GM12878 (cell line): ENCODE results near the gene SCRN2. TPM values are rescaled to one million over a fixed set of nuclear protein-coding genes. Genes with fewer than 3 reads are reported as not detected.

Experiments used
- ATAC-seq: fragments of 200-7000 bp; cut with Tn5 transposase; 3 replicates; pipeline ENCODE4 v1.9.1; 2020; ENCODE audit warnings: mild to moderate bottlenecking, moderate library complexity
- BruUV-seq: library from RNA; stranded (reverse); fragments of 400-500 nt; replicated peaks from 2 replicates; lab custom pipeline; 2021; lab: Mats Ljungman, UMichigan
- CTCF ChIA-PET: fragments of 300-600 bp; sonication (Branson Sonifier 250); formaldehyde crosslinking; extraction: SDS; loops from one replicate; lab custom pipeline; 2021; ENCODE audit warnings: inconsistent platforms; lab: Yijun Ruan, JAX
- POLR2A ChIA-PET: fragments of 350-600 bp; formaldehyde crosslinking; extraction: SDS; loops from one replicate; lab custom pipeline; 2021; ENCODE audit warnings: inconsistent platforms; lab: Charles Lee
- RAD21 ChIA-PET: fragments of 300-600 bp; sonication (Branson Sonifier 250); formaldehyde crosslinking; loops from one replicate; lab custom pipeline; 2023; ENCODE audit warnings: antibody characterized with exemption; ENCODE audit not compliant: unreplicated experiment; lab: Charles Lee
- SMC1A ChIA-PET: fragments of 300-600 bp; sonication (Branson Sonifier 250); formaldehyde crosslinking; loops from one replicate; lab custom pipeline; 2023; ENCODE audit not compliant: unreplicated experiment, uncharacterized antibody; lab: Charles Lee
- DNase-seq: peaks from one replicate; pipeline ENCODE4 v3.0.0-alpha.2; 2011; ENCODE audit warnings: low read depth, low spot score
- FAIRE-seq: peaks from 3 replicates; lab custom pipeline; 2011; peaks lifted over from hg19 to GRCh38; lab: Jason Lieb, UNC
- H2AFZ ChIP-seq: 2 replicates; pipeline ENCODE4 v1.6.0; 2011; ENCODE audit warnings: low read depth, low read length, control low read depth; ENCODE audit not compliant: control insufficient read depth
- H3K27ac ChIP-seq: 2 replicates; pipeline ENCODE4 v1.5.1; 2011; ENCODE audit warnings: control low read depth; ENCODE audit not compliant: control insufficient read depth, insufficient read depth
- H3K27me3 ChIP-seq, 2 experiments: replicated peaks in 1 of 2; 2 replicates each; pipeline versions ENCODE4 v1.6.0 to v1.6.1; 2011; ENCODE audit warnings: low read length in 1 of 2; ENCODE audit not compliant: control insufficient read depth in 2 of 2, insufficient read depth in 2 of 2
- H3K36me3 ChIP-seq, 2 experiments: 2 replicates each; pipeline ENCODE4 v1.5.1; 2011; ENCODE audit warnings: low read length in 1 of 2; ENCODE audit not compliant: control insufficient read depth in 2 of 2, insufficient read depth in 2 of 2
- H3K4me1 ChIP-seq: 2 replicates; pipeline ENCODE4 v1.6.1; 2011; ENCODE audit warnings: mild to moderate bottlenecking, low read length, moderate library complexity, mixed read lengths; ENCODE audit not compliant: control insufficient read depth, insufficient read depth
- H3K4me2 ChIP-seq: 2 replicates; pipeline ENCODE4 v1.6.0; 2011; ENCODE audit warnings: control low read depth; ENCODE audit not compliant: control insufficient read depth, insufficient read depth
- H3K4me3 ChIP-seq: fragments of 200-600 bp; sonication (generic); 2 replicates; pipeline ENCODE4 v1.5.1; 2016
- H3K79me2 ChIP-seq: 2 replicates; pipeline ENCODE4 v1.6.0; 2011; ENCODE audit warnings: low read length; ENCODE audit not compliant: control insufficient read depth, insufficient read depth
- H3K9ac ChIP-seq: 2 replicates; pipeline ENCODE4 v1.8.0; 2011; ENCODE audit warnings: low read length, control low read depth, mixed read lengths; ENCODE audit not compliant: control insufficient read depth, insufficient read depth
- H3K9me3 ChIP-seq: replicated peaks from 3 replicates; pipeline ENCODE4 v1.5.1; 2011; ENCODE audit warnings: mild to moderate bottlenecking, low read length; ENCODE audit not compliant: control insufficient read depth, insufficient read depth
- H4K20me1 ChIP-seq: 2 replicates; pipeline ENCODE4 v1.6.0; 2011; ENCODE audit not compliant: control insufficient read depth, insufficient read depth
- CHD2 ChIP-seq: IDR thresholded peaks from 2 replicates; pipeline ENCODE4 v1.6.1; 2011; ENCODE audit warnings: low read depth, low read length, improper control_type of control experiment, borderline replicate concordance
- DPF2 ChIP-seq: fragments of 450-650 bp; IDR thresholded peaks from 2 replicates; pipeline ENCODE4 v1.6.1; 2017; ENCODE audit warnings: mild to moderate bottlenecking
- KLF5 ChIP-seq: fragments of 450-650 bp; IDR thresholded peaks from 2 replicates; pipeline ENCODE4 v1.6.1; 2014; ENCODE audit warnings: mild to moderate bottlenecking; ENCODE audit not compliant: partially characterized antibody
- NBN ChIP-seq: fragments of 450-650 bp; IDR thresholded peaks from 2 replicates; pipeline ENCODE4 v1.6.1; 2016
- NRF1 ChIP-seq: conservative IDR thresholded peaks from 2 replicates; pipeline ENCODE4 v1.6.1; 2011; ENCODE audit warnings: mild to moderate bottlenecking, low read depth, low read length, improper control_type of control experiment
- PAX5 ChIP-seq: IDR thresholded peaks from 2 replicates; pipeline ENCODE4 v1.6.1; 2011; ENCODE audit warnings: low read depth, low read length, borderline replicate concordance
- POLR2A ChIP-seq: IDR thresholded peaks from 2 replicates; pipeline ENCODE4 v1.6.1; 2011; ENCODE audit warnings: low read depth, mild to moderate bottlenecking, low read length
- POU2F2 ChIP-seq: IDR thresholded peaks from 3 replicates; pipeline ENCODE4 v1.6.1; 2011; ENCODE audit warnings: low read depth, mild to moderate bottlenecking, low read length, borderline replicate concordance
- RCOR1 ChIP-seq: conservative IDR thresholded peaks from 2 replicates; pipeline ENCODE4 v1.6.1; 2012; ENCODE audit warnings: low read depth, low read length, improper control_type of control experiment
- SMARCA5 ChIP-seq: fragments of 450-650 bp; IDR thresholded peaks from 2 replicates; pipeline ENCODE4 v1.6.1; 2017; ENCODE audit warnings: mild to moderate bottlenecking
- ZBTB33 ChIP-seq: fragments of 450-650 bp; IDR thresholded peaks from 2 replicates; pipeline ENCODE4 v1.6.1; 2017; ENCODE audit warnings: mild to moderate bottlenecking
- WGBS: methylation state at CpG from one replicate; pipeline ENCODE4 v1.1.6; 2016; ENCODE audit warnings: low lambda C conversion rate; ENCODE audit not compliant: insufficient replicate concordance, insufficient coverage; ENCODE audit errors: missing lambda C conversion rate; 5-methylcytosine and 5-hydroxymethylcytosine counted together
- in situ Hi-C: fragments of 300-500 bp; cut with MboI; formaldehyde crosslinking; loops from 9 replicates; pipeline ENCODE4 v1.14.3; 2018; ENCODE audit warnings: mixed read lengths
- intact Hi-C: fragments of 100-400 bp; cut with micrococcal nuclease; formaldehyde crosslinking; loops from one replicate; pipeline ENCODE4 v1.14.2; 2022; ENCODE audit not compliant: unreplicated experiment
- polyA plus RNA-seq, 11 experiments: library from polyadenylated mRNA; depleted of rRNA in 4 of 11; unstranded in 6 of 11; stranded (reverse) in 5 of 11; fragments of >200 nt; fragmentation: Nextera tagmentation in 4 of 11; fragmentation: Illumina TruSeq in 1 of 11; extraction: Ambion mirVana in 4 of 11; extraction: Trizol in 1 of 11; gene quantifications; 1 replicate in 1 of 11; 2 replicates in 10 of 11; pipeline versions ENCODE4 v1.2.1 to v1.2.3, GENCODE V29; 2011 to 2016; ENCODE audit warnings: inconsistent platforms in 2 of 11, missing spikeins in 2 of 11, low read depth in 1 of 11
- total RNA-seq, 4 experiments: library from RNA; depleted of rRNA in 3 of 4; stranded (reverse); fragments of >200 nt in 3 of 4; fragmentation: Illumina TruSeq in 1 of 4; extraction: Trizol in 1 of 4; gene quantifications; 2 replicates each; pipeline versions ENCODE4 v1.2.1 to v1.2.3, GENCODE V29; 2013 to 2021

SCRN2 gene
- total and polyA plus RNA-seq, 10 of the 15 experiments (the other 5 are each of a cell fraction or from before 2014, with no cell fraction given) = 0.34 to 33.3 (median 20.1) TPM

GRCh38 chr17:47800686-47801085, 40.4 kb downstream of the SCRN2 start:
- ATAC-seq (no peak), FAIRE-seq (no peak), DNase-seq (no peak)
- no peak overlapping the region for H3K4me2 ChIP-seq
- RAD21 ChIA-PET = interaction anchor here (1.0 to 2.1 kb wide), 5 partner anchors 23 to 137 kb away, joined by 3 to 8 read pairs (median 5); no protein-coding TSS in a partner anchor
- no peaks in the 10 kb centered on the region for H3K9me3 ChIP-seq
- 53% methylated on average over 12 of the region's 12 CpGs for WGBS
- POLR2A ChIA-PET = interaction anchor here (0.6 kb wide), 1 partner anchor 9 kb away, joined by 6 read pairs; no protein-coding TSS in a partner anchor
- H3K4me1 ChIP-seq = no peaks in the 10 kb centered on the region
- no TSS peak for BruUV-seq
- no peak overlapping the region for H2AFZ ChIP-seq
- intact Hi-C loops (no loop called here), in situ Hi-C loops (loop anchor here (10.0 kb wide), 1 partner anchor 106 kb away; the partner anchor contains the start of gene TBKBP1)
- CTCF ChIA-PET = interaction anchor here (0.6 to 2.1 kb wide), 7 partner anchors 68 to 218 kb away, joined by 3 to 17 read pairs (median 5); partner anchors contain the start of gene TBX21
- no peaks in the 10 kb centered on the region for H4K20me1 ChIP-seq
- no peaks in the 10 kb centered on the region for H3K79me2 ChIP-seq
- H3K4me3 ChIP-seq = no peak overlapping the region
- no peaks in the 10 kb centered on the region for H3K27me3 ChIP-seq
- H3K9ac ChIP-seq = no peak overlapping the region
- no peak for TF ChIP-seq NRF1
- no peak for TF ChIP-seq ZBTB33
- no peak for TF ChIP-seq SMARCA5
- TF ChIP-seq CHD2 = no peak
- no peak for TF ChIP-seq RCOR1
- no peak for TF ChIP-seq KLF5
- TF ChIP-seq NBN = no peak
- no peak for TF ChIP-seq PAX5
- no peak for TF ChIP-seq POLR2A
- no peak for TF ChIP-seq DPF2
- no peak for TF ChIP-seq POU2F2
- TF ChIP-seq, all 136 proteins: peak for 0
- SMC1A ChIA-PET = interaction anchor here (1.9 kb wide), 1 partner anchor 136 kb away, joined by 8 read pairs; no protein-coding TSS in a partner anchor
- Histone ChIP-seq H3K36me3 (no peaks in the 10 kb centered on the region), H3K27ac (no peak overlapping the region)
